K562 (cell line): Measurements from ENCODE around the gene CLDND1. TPM values are rescaled to one million over a fixed set of nuclear protein-coding genes. Genes with fewer than 3 reads are reported as not detected.
A peak's percentile ranks its signal among the peaks of the same experiment; 100 is the strongest.

Experiments used
- ATAC-seq: fragments of 200-7000 bp; cut with Tn5 transposase; 3 replicates; pipeline ENCODE4 v1.9.1; 2020; ENCODE audit warnings: moderate library complexity
- BruUV-seq: library from RNA; stranded (reverse); fragments of 400-500 nt; replicated peaks from 2 replicates; lab custom pipeline; 2021; lab: Mats Ljungman, UMichigan
- CTCF ChIA-PET: fragments of 300-600 bp; formaldehyde crosslinking; extraction: SDS; loops from one replicate; lab custom pipeline; 2021; ENCODE audit warnings: low intra/inter-chr PET ratio; lab: Yijun Ruan, JAX
- POLR2A ChIA-PET: fragments of 300-600, 350-650 bp; sonication (Branson Sonifier 250); formaldehyde crosslinking; extraction: SDS; loops from one replicate; lab custom pipeline; 2021; ENCODE audit warnings: antibody characterized with exemption, inconsistent platforms; lab: Yijun Ruan, JAX
- DNase-seq, 4 experiments: peaks; one replicate each; pipeline versions ENCODE4 v3.0.0 to v3.0.0-alpha.2; 2011 to 2018; ENCODE audit warnings: low spot score in 3 of 4, mixed read lengths in 3 of 4; ENCODE audit errors: extremely low read depth in 1 of 4
- FAIRE-seq: peaks from 2 replicates; lab custom pipeline; 2011; peaks lifted over from hg19 to GRCh38; lab: Jason Lieb, UNC
- H2AFZ ChIP-seq: 2 replicates; pipeline ENCODE4 v1.6.0; 2011; ENCODE audit warnings: low read depth, low read length, control low read depth, inconsistent platforms
- H3K27ac ChIP-seq: fragments of 200-600 bp; 3 replicates; pipeline ENCODE4 v1.8.0; 2011; ENCODE audit warnings: low read depth, mild to moderate bottlenecking, control low read depth, inconsistent platforms, low read length, moderate library complexity, mixed read lengths; ENCODE audit errors: extremely low read depth
- H3K27me3 ChIP-seq, 2 experiments: fragments of 300-600 bp in 1 of 2; 2 replicates in 1 of 2; 3 replicates in 1 of 2; pipeline versions ENCODE4 v1.6.0 to v1.8.0; 2011; ENCODE audit warnings: inconsistent platforms in 2 of 2, low read length in 2 of 2, mild to moderate bottlenecking in 1 of 2, mixed read lengths in 1 of 2, moderate library complexity in 1 of 2; ENCODE audit not compliant: control insufficient read depth in 2 of 2, insufficient read depth in 2 of 2
- H3K36me3 ChIP-seq: fragments of 300-600 bp; 3 replicates; pipeline ENCODE4 v1.8.0; 2011; ENCODE audit warnings: mild to moderate bottlenecking, low read length, inconsistent platforms; ENCODE audit not compliant: control insufficient read depth, insufficient read depth
- H3K4me1 ChIP-seq, 2 experiments: fragments of 200-600 bp in 1 of 2; replicated peaks in 1 of 2; 2 replicates in 1 of 2; 3 replicates in 1 of 2; pipeline versions ENCODE4 v1.5.1 to v1.8.0; 2011; ENCODE audit warnings: inconsistent platforms in 2 of 2, low read length in 2 of 2, mild to moderate bottlenecking in 1 of 2, mixed read lengths in 1 of 2, moderate library complexity in 1 of 2; ENCODE audit not compliant: control insufficient read depth in 2 of 2, insufficient read depth in 2 of 2
- H3K4me2 ChIP-seq: 2 replicates; pipeline ENCODE4 v1.6.1; 2011; ENCODE audit warnings: low read length, control low read depth, inconsistent platforms, mixed read lengths; ENCODE audit not compliant: insufficient read depth
- H3K4me3 ChIP-seq: fragments of 200-600 bp; sonication (generic), shearing (Covaris generic); 2 replicates; pipeline ENCODE4 v1.5.1; 2016; ENCODE audit warnings: control low read depth, inconsistent platforms
- H3K79me2 ChIP-seq: fragments of 200-600 bp; 3 replicates; pipeline ENCODE4 v1.8.0; 2011; ENCODE audit warnings: low read length, inconsistent platforms; ENCODE audit not compliant: control insufficient read depth, insufficient read depth
- H3K9ac ChIP-seq, 2 experiments: 2 replicates each; pipeline versions ENCODE4 v1.6.0 to v1.6.1; 2011; ENCODE audit warnings: low read depth in 2 of 2, low read length in 2 of 2, control low read depth in 1 of 2, inconsistent platforms in 1 of 2, mild to moderate bottlenecking in 1 of 2, mixed read lengths in 1 of 2; ENCODE audit not compliant: insufficient read depth in 1 of 2
- H3K9me1 ChIP-seq: one replicate; pipeline ENCODE4 v1.6.0; 2011; ENCODE audit warnings: inconsistent platforms, mild to moderate bottlenecking, low read length, moderate library complexity; ENCODE audit not compliant: control insufficient read depth, insufficient read depth
- H3K9me3 ChIP-seq: replicated peaks from 2 replicates; pipeline ENCODE4 v1.5.1; 2011; ENCODE audit warnings: low read depth, low read length, inconsistent platforms; ENCODE audit not compliant: control insufficient read depth, insufficient read depth
- H4K20me1 ChIP-seq: replicated peaks from 2 replicates; pipeline ENCODE4 v1.6.1; 2011; ENCODE audit warnings: low read length, inconsistent platforms, mixed read lengths; ENCODE audit not compliant: control insufficient read depth, insufficient read depth
- CREB5 ChIP-seq: fragments of 250-450 bp; sonication (Bioruptor Pico); IDR thresholded peaks from 2 replicates; pipeline ENCODE4 v1.5.0; 2020; ENCODE audit warnings: mild to moderate bottlenecking
- GABPB2 ChIP-seq: fragments of 250-450 bp; sonication (Bioruptor Pico); conservative IDR thresholded peaks from 2 replicates; pipeline ENCODE4 v1.5.1; 2021; ENCODE audit warnings: mild to moderate bottlenecking
- HNRNPL ChIP-seq: fragments of 200-400 bp; formaldehyde crosslinking; IDR thresholded peaks from 2 replicates; pipeline ENCODE4 v1.6.1; 2017; ENCODE audit warnings: low read depth, mild to moderate bottlenecking, low read length
- MGA ChIP-seq: fragments of 450-650 bp; IDR thresholded peaks from 2 replicates; pipeline ENCODE4 v1.6.1; 2016; ENCODE audit warnings: mild to moderate bottlenecking, moderate library complexity
- RFX7 ChIP-seq: fragments of 250-450 bp; sonication (Bioruptor Pico); IDR thresholded peaks from 2 replicates; pipeline ENCODE4 v1.5.1; 2021; ENCODE audit warnings: mild to moderate bottlenecking
- STAG1 ChIP-seq: sonication (generic); formaldehyde crosslinking; IDR thresholded peaks from 2 replicates; pipeline ENCODE4 v1.5.0; 2020; ENCODE audit warnings: missing genetic modification reagents, borderline replicate concordance
- ZNF23 ChIP-seq: fragments of 250-450 bp; sonication (Bioruptor Pico); IDR thresholded peaks from 2 replicates; pipeline ENCODE4 v1.4.0; 2020; ENCODE audit warnings: mild to moderate bottlenecking
- ZNF717 ChIP-seq: fragments of 250-450 bp; sonication (Bioruptor Pico); IDR thresholded peaks from 2 replicates; pipeline ENCODE4 v1.5.0; 2021
- WGBS: fragments of 100-300 bp; shearing (Covaris generic); methylation state at CpG from one replicate; pipeline ENCODE4 v1.1.6; 2016; ENCODE audit warnings: low coverage, mixed read lengths; ENCODE audit not compliant: insufficient coverage; ENCODE audit errors: missing lambda C conversion rate; 5-methylcytosine and 5-hydroxymethylcytosine counted together
- in situ Hi-C: fragments of 300-500 bp; cut with MboI; formaldehyde crosslinking; loops from 4 replicates; pipeline ENCODE4 v1.15.0; 2018; ENCODE audit warnings: inconsistent platforms, mixed read lengths
- intact Hi-C: fragments of 100-400 bp; cut with micrococcal nuclease; formaldehyde crosslinking; loops from 2 replicates; pipeline ENCODE4 v1.14.2; 2022
- polyA plus RNA-seq, 8 experiments: library from polyadenylated mRNA; depleted of rRNA in 4 of 8; stranded (reverse) in 5 of 8; unstranded in 3 of 8; fragments of >200 nt; fragmentation: Nextera tagmentation in 2 of 8; fragmentation: Illumina TruSeq in 1 of 8; extraction: Ambion mirVana in 2 of 8; extraction: Trizol in 1 of 8; gene quantifications; 2 replicates each; pipeline versions ENCODE4 v1.2.1 to v1.2.3, GENCODE V29; 2011 to 2014; ENCODE audit warnings: inconsistent platforms in 1 of 8, missing spikeins in 1 of 8
- total RNA-seq, 7 experiments: library from RNA; depleted of rRNA in 6 of 7; stranded (reverse); fragments of >200 nt in 6 of 7; fragmentation: Illumina TruSeq in 2 of 7; extraction: Trizol in 2 of 7; gene quantifications; 2 replicates each; pipeline versions ENCODE4 v1.2.1 to v1.2.3, GENCODE V29; 2011 to 2021; ENCODE audit warnings: low replicate concordance in 1 of 7

Gene CLDND1
- total and polyA plus RNA-seq, 9 of the 15 experiments (the other 6 are each of a cell fraction or from before 2014, with no cell fraction given) = 29.2 to 141 (median 60.7) TPM

- Histone ChIP-seq H3K9ac (no peak overlapping the region), H3K36me3 (peaks cover 8% of the 10 kb centered on the region; the same call in 2 of the 3 replicates), H2AFZ (peak overlapping the region; percentile 34; the same call in 1 of the 2 replicates), H3K27me3 (no peaks in the 10 kb centered on the region), H3K4me2 (no peak overlapping the region), H4K20me1 (no peaks in the 10 kb centered on the region), H3K9me1 (no peaks in the 10 kb centered on the region), H3K27ac (no peak overlapping the region), H3K4me1 (peaks cover 0 to 10% of the 10 kb centered on the region in 2 experiments; a peak in 2 of 5 replicates)
- in situ Hi-C loops = no loop called here
- WGBS = 52% methylated on average over 5 of the region's 6 CpGs
- intact Hi-C loops = no loop called here
- CTCF ChIA-PET = no interaction called here
- BruUV-seq = no TSS peak
- no peak for FAIRE-seq
- POLR2A ChIA-PET = no interaction called here
- no peak for DNase-seq
- ATAC-seq = no peak
- TF ChIP-seq STAG1 (CRISPR knock-in tag) (no peak), RFX7 (CRISPR knock-in tag) (no peak), GABPB2 (CRISPR knock-in tag) (no peak), ZNF23 (CRISPR knock-in tag) (no peak), CREB5 (CRISPR knock-in tag) (no peak), MGA (no peak), ZNF717 (CRISPR knock-in tag) (no peak), HNRNPL (no peak)
- TF ChIP-seq, all 486 proteins: peak for 0
- peaks cover 22% of the 10 kb centered on the region for H3K79me2 ChIP-seq
- no peaks in the 10 kb centered on the region for H3K9me3 ChIP-seq
- H3K4me3 ChIP-seq = no peak overlapping the region
These were observed 2.8 kb upstream of the CLDND1 start for GRCh38 chr3:98525494-98525893.
